Activated T-cell treated with anti-CD3 and anti-CD28 coated beads for 24 hours (primary cell): Measurements from ENCODE around the gene ATOSA.

Experiments used
- DNase-seq: peaks from one replicate; pipeline ENCODE4 v3.0.0-alpha.2; 2020; ENCODE audit warnings: low read depth

Gene ATOSA

DNA sequence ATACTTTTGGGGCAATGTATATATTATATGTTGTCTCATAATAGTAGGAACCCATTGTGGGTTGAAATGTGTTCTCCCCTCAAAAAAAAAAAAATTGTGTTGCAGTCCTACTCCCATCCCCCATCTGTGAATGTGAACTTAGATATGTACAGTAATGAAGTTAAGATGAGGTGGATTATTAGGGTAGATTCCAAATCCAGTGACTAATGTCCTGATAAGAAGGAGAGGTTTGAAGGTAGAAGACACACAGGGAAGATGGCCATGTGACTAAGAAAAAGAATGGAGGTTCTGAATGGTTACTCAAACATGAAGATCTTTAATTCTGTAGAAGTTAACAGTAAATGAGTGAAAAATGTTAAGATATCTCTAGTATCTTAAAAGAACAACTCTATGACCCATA is 3.0 kb upstream of the ATOSA start:
- DNase-seq: no peak

- no peak for DNase-seq
Observed at GRCh38 chr15:52681441-52681840, 2.3 kb upstream of the ATOSA start.

DNA sequence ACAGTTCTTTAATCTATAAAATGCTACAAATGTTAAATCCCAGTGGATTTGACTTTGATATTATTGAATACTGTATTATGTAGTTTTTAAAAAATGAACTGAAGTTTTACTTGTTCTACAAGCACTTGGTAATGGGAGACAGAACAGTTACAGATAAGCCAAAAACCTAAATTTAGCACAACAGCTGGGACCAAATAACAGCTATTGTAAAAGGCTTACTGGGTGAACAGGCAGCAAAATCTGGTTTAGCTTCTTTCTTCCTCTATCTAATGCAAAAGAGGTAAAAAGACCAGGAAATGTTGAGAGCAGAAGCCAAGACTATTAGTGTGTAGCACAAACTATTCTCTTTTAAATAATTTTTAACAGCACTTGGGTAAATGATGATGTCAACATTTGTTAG is 1.6 kb upstream of the ATOSA start:
- DNase-seq: no peak

GRCh38 chr15:52680041-52680391 is 828 bp upstream of the ATOSA start:
- no peak for DNase-seq

- peak; percentile 29 for DNase-seq
Observed at GRCh38 chr15:52678468-52679231, 538 bp downstream of the ATOSA start.

DNA sequence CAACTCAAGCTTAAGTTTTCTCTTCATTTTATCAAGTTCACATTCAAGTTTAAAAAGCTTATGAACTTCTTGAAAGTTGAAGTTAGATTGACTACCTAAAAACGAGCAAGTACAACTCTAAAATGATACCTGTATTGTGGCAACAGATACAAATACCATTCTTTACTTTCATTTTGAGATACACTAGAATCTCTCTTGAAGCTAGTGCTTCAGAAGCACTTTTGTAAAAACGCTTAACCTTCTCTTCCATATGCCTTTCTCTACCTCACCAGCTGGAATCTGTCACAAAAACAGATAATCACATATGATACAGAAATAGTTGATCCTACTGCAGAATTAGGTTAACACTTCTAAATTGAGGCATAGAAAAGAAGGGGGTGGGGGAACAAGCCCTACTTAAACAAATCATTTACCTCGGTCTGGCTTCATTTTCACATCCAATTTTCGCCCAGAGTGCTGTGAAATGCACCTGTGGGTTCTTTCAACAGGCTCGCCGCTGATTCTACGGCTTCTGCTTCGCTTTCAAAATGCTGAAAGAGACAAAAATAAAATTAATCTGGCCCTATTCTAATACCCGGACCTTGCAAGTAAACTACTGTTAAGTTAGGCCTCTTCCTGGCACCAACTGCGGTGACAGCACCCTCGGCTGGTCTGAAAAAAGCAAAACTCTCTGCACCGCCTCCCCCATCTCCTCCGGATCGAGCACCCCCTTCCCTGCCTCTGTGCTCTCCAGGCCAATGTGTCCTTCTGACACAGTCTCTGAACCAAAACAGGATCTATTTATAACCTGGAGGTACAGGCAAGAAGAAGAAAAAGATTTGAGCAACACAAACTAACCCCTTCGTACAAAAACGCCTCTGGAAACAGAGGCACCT is 1.4 kb downstream of the ATOSA start:
- peak; percentile 44 for DNase-seq

GRCh38 chr15:52674831-52675230 is 4.4 kb downstream of the ATOSA start:
- DNase-seq: no peak

GRCh38 chr15:52673734-52674133 is 5.5 kb downstream of the ATOSA start:
- no peak for DNase-seq

DNA sequence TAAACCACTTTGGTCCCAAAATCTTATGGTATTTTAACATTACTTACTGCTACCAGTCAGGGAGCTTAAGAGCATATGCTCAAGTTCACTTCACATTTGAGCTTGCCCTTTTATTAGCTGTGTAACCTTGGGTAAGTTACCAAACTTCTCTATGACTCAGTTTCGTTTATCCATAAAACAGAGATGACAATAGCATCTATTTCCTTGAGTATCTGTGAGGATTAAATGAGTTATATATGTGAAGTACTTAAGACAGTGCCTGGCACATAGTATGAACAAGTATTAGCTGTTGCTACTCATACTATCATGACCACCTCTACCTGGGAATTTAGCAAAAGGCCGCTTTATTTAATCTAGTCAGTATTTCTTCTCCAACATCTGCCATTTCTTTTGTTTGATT is 5.9 kb downstream of the ATOSA start:
- no peak for DNase-seq

DNA sequence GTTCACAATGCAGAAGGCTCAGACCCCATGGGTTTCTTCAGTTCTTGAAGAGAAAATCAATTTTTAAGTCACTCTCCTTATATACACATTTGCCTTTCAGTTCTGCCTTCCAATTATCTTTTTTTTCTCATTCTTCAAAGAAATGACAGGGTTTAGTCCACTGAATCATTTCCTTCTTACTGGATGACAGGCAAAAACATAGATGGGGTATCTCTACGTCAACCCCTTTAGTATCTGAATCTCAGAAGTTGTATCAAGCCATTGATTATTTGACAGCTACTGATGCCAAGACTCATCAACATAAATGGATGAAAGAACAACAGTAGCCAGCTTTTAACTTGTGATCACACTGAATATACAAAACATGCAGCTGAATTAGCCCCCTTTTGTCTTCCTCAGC is 6.5 kb downstream of the ATOSA start:
- no peak for DNase-seq

DNA sequence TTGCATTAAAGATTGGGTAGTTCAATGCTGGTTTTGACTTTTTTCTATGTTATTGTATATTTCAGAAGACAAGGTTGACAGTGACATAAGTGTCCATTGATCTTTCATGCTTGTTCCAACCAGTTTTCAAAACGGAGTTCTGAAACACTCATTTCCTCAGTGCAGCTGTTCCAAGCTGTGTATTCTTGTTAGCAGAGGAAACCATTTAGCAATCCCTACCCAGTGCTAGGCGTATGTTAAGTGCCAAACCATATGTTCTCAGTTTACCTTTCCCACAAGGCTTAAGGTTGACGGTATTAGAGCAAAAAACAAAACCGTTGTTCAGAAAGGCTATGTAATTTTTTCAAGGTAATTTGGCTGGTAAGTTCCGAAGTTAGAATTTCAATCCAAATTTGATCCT is 9.1 kb downstream of the ATOSA start:
- no peak for DNase-seq

GRCh38 chr15:52668133-52668532 is 11.1 kb downstream of the ATOSA start:
- DNase-seq: no peak

- no peak for DNase-seq
Observed at GRCh38 chr15:52667597-52667996, 11.6 kb downstream of the ATOSA start.

GRCh38 chr15:52663536-52664294 is 15.5 kb downstream of the ATOSA start:
- no peak for DNase-seq

DNA sequence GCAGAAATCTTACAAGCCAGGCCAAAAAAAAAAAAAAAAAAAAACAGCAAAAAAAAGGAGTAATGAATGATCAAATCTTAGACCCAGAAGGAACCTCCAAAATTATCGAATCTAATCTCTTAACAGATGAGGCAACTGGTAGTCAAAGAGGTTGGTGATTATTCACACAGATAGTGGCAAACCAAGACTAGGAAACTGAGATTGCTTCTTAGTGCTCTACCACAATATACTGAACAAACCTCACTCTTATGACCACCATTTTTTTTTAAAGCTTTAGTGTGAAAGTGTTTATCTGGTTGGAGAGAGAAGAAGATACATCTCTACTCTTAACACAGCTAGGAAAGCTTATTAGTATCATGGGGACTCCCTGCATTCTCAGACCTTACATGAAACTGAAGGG is 17.3 kb downstream of the ATOSA start:
- no peak for DNase-seq

DNA sequence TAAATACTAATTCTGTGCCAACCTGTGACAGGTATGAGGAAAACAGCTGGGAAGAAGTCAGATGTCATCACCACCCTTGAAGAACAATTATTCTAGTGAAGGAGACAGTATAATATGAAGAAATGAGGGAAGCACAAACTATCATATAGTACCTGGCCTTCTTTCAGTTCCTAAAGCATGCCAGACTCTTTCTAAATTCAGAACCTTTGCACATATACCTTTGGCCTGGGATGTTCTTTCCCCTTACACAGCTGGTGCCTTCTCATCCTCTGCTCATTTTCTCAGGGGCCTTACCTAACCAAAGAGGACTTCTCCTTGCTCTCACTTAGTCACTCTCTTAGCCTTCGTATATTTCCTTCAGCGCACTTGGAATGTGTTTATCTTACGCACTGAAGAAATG is 19.0 kb downstream of the ATOSA start:
- DNase-seq: no peak

GRCh38 chr15:52658955-52659354 is 20.2 kb downstream of the ATOSA start:
- DNase-seq: no peak

- no peak for DNase-seq
Observed at GRCh38 chr15:52657338-52657737, 21.9 kb downstream of the ATOSA start.

DNA sequence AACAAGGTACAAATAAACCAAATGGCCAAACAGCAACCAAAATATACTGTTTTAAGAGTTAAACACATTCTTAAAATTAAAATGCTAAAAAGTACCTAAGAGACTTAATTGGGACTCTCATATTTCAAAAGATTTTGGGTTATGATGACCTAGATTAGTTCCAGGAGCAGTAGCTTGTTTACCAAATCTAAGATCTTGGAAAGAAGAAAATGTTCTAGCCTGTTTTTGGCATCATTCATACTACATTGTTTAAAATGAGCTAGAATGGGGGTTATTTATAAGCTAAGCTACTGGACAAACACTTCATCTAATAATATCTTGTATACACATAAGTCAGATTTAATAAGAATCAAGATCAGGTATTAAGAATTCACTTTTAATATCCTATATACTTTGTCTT is 22.8 kb downstream of the ATOSA start:
- no peak for DNase-seq

DNA sequence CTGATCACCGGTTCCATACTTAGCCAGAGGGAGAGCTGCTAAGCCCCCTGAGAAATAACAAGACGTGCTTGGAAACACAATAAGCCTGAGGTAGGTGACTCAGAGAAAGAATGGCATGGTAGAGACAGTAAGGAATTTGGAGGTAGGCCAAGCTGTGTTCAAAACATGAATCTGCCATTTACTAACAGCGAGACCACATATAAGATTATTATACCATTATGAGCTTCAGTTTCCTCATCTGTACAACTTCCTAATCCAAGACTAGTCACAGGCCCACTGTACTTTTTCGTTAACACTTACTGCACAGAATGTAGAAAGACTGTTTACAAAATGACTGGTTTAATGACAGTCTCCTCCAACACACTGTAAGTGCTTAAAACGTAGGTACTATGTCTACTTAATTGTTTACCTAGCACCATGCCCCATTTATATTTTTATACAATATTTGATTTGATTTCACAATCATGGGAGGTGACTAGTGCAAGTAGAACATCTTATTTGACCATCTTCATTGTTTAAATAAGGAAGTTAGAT is 25.7 kb downstream of the ATOSA start:
- DNase-seq: no peak

DNA sequence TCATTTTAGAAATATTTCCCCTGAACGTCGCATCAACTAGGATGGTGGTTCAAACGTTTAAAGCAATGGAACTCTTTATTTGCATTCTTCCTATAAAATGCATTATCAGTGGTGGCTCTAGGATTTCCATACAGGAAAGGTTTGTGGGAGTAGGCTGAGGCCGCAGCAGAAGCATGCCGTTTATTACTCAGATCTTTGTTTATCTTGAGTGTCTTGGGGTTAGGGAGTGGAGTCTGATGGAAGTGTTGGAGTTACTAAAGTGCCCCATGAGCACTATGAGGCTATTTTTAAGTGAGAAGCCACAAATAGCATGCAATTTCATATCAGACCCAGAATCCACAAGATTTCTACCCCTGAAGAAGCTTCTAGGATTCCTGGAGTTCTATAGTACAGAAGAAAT is 26.2 kb downstream of the ATOSA start:
- no peak for DNase-seq

GRCh38 chr15:52652286-52652685 is 26.9 kb downstream of the ATOSA start:
- no peak for DNase-seq

DNA sequence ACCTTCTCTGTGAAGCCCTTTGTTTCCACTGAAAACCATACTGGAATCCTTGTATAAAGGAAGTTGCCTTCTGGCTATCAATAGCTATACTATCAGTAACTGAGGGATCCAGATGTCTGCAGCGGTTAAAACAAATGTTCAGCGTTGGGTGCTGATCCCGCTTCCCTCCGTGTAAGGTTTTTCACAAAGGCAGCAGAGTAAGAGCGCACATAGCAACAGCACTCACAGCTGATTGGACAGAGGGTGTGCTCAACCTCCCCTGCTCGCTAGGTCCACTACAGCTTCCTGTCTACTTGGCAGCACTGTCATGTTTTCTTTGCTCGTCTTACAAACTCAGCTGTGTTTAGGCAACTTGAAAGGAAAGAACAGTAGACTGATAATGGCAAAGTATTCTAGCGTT is 27.3 kb downstream of the ATOSA start:
- no peak for DNase-seq
